ENCODE data around the gene ZFYVE26.

DNA sequence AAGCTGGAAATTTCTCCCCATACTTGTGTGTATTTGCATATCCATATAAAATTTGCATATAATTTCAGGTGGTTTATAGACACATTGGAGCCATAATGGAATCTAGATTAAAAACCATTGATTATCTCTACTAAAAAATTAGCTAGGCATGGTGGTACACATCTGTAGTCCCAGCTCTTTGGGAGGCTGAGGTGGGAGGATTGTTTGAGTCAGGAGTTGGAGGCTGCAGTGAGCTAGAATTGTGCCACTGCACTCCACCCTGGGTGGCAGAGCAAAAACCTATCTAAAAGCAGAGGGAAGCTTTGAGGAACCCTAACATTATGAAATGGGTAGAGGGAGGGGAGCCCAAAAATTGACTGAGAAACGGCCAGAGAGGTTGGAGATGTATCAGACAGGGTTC, 118.2 kb downstream of the ZFYVE26 start:
- TF ChIP-seq, protein P1, sequence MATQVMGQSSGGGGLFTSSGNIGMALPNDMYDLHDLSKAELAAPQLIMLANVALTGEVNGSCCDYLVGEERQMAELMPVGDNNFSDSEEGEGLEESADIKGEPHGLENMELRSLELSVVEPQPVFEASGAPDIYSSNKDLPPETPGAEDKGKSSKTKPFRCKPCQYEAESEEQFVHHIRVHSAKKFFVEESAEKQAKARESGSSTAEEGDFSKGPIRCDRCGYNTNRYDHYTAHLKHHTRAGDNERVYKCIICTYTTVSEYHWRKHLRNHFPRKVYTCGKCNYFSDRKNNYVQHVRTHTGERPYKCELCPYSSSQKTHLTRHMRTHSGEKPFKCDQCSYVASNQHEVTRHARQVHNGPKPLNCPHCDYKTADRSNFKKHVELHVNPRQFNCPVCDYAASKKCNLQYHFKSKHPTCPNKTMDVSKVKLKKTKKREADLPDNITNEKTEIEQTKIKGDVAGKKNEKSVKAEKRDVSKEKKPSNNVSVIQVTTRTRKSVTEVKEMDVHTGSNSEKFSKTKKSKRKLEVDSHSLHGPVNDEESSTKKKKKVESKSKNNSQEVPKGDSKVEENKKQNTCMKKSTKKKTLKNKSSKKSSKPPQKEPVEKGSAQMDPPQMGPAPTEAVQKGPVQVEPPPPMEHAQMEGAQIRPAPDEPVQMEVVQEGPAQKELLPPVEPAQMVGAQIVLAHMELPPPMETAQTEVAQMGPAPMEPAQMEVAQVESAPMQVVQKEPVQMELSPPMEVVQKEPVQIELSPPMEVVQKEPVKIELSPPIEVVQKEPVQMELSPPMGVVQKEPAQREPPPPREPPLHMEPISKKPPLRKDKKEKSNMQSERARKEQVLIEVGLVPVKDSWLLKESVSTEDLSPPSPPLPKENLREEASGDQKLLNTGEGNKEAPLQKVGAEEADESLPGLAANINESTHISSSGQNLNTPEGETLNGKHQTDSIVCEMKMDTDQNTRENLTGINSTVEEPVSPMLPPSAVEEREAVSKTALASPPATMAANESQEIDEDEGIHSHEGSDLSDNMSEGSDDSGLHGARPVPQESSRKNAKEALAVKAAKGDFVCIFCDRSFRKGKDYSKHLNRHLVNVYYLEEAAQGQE (IDR thresholded peaks at IDR 0.05; ENCODE audit: low read depth) = no peak
- TF ChIP-seq, protein P2, sequence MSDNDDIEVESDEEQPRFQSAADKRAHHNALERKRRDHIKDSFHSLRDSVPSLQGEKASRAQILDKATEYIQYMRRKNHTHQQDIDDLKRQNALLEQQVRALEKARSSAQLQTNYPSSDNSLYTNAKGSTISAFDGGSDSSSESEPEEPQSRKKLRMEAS (IDR thresholded peaks at IDR 0.05) = no peak
- TF ChIP-seq RAD21 (IDR thresholded peaks at IDR 0.05; ENCODE audit: low read depth) (no peak), EP300 (IDR thresholded peaks at IDR 0.05; ENCODE audit: borderline replicate concordance) (no peak), CEBPB (IDR thresholded peaks at IDR 0.05) (no peak), FOXM1 (IDR thresholded peaks at IDR 0.05; ENCODE audit: borderline replicate concordance, low read depth) (no peak), TAF1 (IDR thresholded peaks at IDR 0.05; ENCODE audit: low read depth) (no peak)

Data from Ishikawa (cell line).